Caco-2 (cell line): ENCODE results near the gene PTPN3. TPM values are rescaled to one million over a fixed set of nuclear protein-coding genes. Genes with fewer than 3 reads are reported as not detected.
"Not testable (repeated sequence)": the region's sequence is repeated elsewhere in the genome, so short reads cannot be mapped to it uniquely, and the experiment has no call there.

Experiments used
- BruUV-seq: library from RNA; stranded (reverse); fragments of 400-500 nt; replicated peaks from 2 replicates; lab custom pipeline; 2021; lab: Mats Ljungman, UMichigan
- CTCF ChIA-PET: fragments of 300-600 bp; sonication (Branson Sonifier 250); formaldehyde crosslinking; loops from one replicate; lab custom pipeline; 2022; ENCODE audit warnings: antibody characterized with exemption; lab: Charles Lee
- POLR2A ChIA-PET: fragments of 300-600 bp; sonication (Branson Sonifier 250); formaldehyde crosslinking; loops from one replicate; lab custom pipeline; 2022; ENCODE audit warnings: antibody characterized with exemption; lab: Charles Lee
- DNase-seq, 2 experiments: peaks; one replicate each; pipeline versions ENCODE4 v3.0.0 to v3.0.0-alpha.2; 2020 to 2022
- H3K27me3 ChIP-seq: replicated peaks from 2 replicates; pipeline ENCODE4 v1.6.0; 2011; ENCODE audit warnings: low read length; ENCODE audit not compliant: control insufficient read depth, insufficient read depth
- H3K36me3 ChIP-seq: 2 replicates; pipeline ENCODE4 v1.5.1; 2011; ENCODE audit warnings: low read length; ENCODE audit not compliant: control insufficient read depth, insufficient read depth
- H3K4me1 ChIP-seq: fragments of 250-450 bp; sonication (Bioruptor Pico); 2 replicates; pipeline ENCODE4 v1.5.1; 2020; ENCODE audit warnings: mild to moderate bottlenecking
- H3K4me3 ChIP-seq: 2 replicates; pipeline ENCODE4 v1.5.1; 2011; ENCODE audit warnings: low read depth, mild to moderate bottlenecking, control low read depth, low read length
- H3K9me3 ChIP-seq: fragments of 250-450 bp; sonication (Bioruptor Pico); 2 replicates; pipeline ENCODE4 v1.5.1; 2020; ENCODE audit warnings: mild to moderate bottlenecking, moderate library complexity
- H3K27ac Mint-ChIP-seq: one replicate; pipeline ENCODE4 v1.8.0; 2022; ENCODE audit warnings: mixed read lengths; ENCODE audit not compliant: unreplicated experiment
- H3K27me3 Mint-ChIP-seq: one replicate; pipeline ENCODE4 v1.8.0; 2022; ENCODE audit warnings: mixed read lengths; ENCODE audit not compliant: insufficient read depth, unreplicated experiment
- H3K36me3 Mint-ChIP-seq: one replicate; pipeline ENCODE4 v1.8.0; 2022; ENCODE audit warnings: mild to moderate bottlenecking, mixed read lengths; ENCODE audit not compliant: insufficient read depth, unreplicated experiment
- H3K4me1 Mint-ChIP-seq: one replicate; pipeline ENCODE4 v1.8.0; 2022; ENCODE audit warnings: low read depth, mixed read lengths; ENCODE audit not compliant: unreplicated experiment
- H3K4me3 Mint-ChIP-seq: one replicate; pipeline ENCODE4 v1.8.0; 2022; ENCODE audit warnings: mild to moderate bottlenecking, moderate library complexity, mixed read lengths; ENCODE audit not compliant: unreplicated experiment
- H3K9me3 Mint-ChIP-seq: one replicate; pipeline ENCODE4 v1.8.0; 2022; ENCODE audit warnings: mixed read lengths; ENCODE audit not compliant: unreplicated experiment
- intact Hi-C: fragments of 100-400 bp; cut with micrococcal nuclease; formaldehyde crosslinking; loops from one replicate; pipeline ENCODE4 v1.10.0; 2022; ENCODE audit not compliant: unreplicated experiment
- total RNA-seq: library from RNA; stranded (reverse); gene quantifications from 2 replicates; pipeline ENCODE4 v1.2.3, GENCODE V29; 2022
- TF ChIP-seq, protein P1 (sequence below), 2 experiments: fragments of 200-600 bp in 1 of 2; IDR thresholded peaks; 1 replicate in 1 of 2; 2 replicates in 1 of 2; pipeline versions ENCODE4 v1.5.1 to v1.8.0; 2011 to 2022; ENCODE audit warnings: antibody characterized with exemption in 1 of 2, control low read depth in 1 of 2, inconsistent platforms in 1 of 2, low read depth in 1 of 2, low read length in 1 of 2, mild to moderate bottlenecking in 1 of 2, moderate library complexity in 1 of 2; ENCODE audit not compliant: insufficient read depth in 1 of 2, severe bottlenecking in 1 of 2, unreplicated experiment in 1 of 2

The PTPN3 gene
- total RNA-seq, 1 experiment from 2014 or later = 12.4 TPM

DNA sequence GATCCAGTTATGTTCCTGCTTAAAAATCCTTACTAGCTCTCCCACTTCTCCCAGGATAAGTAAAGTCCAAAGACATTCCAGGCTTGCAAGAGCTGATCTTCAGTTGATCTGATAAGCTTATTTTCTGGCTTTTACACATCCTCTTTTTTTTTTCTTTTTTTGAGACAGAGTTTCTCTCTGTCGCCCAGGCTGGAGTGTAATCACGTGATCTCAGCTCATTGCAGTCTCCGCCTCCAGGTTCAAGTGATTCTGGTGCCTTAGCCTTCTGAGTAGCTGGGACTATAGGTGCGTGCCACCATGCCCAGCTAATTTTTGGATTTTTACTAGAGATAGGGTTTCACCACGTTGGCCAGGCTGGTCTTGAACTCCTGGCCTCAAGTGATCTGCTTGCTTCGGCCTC, 37.3 kb upstream of the PTPN3 start:
- POLR2A ChIA-PET = no interaction called here
- no TSS peak for BruUV-seq
- CTCF ChIA-PET = no interaction called here

DNA sequence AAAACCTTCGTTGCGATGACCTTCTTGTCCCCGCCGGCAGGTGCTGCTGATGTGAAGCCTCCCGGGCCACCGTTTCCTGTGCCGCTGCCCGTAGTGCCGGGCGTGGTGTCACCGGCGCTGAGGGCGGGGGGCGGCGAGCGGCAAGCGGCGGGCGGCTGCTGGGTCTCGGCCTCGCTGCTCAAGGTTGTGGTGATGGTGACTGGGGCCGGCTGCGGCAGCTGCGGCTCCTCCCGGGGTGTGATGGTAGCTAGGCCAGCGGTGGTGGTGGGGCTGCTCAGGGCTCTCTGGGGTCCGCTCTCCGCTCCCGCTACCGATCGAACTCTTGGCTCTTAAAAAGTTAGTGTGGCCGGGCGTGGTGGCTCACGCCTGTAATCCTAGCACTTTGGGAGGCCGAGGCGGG, 36.0 kb upstream of the PTPN3 start:
- TF ChIP-seq, protein P1, sequence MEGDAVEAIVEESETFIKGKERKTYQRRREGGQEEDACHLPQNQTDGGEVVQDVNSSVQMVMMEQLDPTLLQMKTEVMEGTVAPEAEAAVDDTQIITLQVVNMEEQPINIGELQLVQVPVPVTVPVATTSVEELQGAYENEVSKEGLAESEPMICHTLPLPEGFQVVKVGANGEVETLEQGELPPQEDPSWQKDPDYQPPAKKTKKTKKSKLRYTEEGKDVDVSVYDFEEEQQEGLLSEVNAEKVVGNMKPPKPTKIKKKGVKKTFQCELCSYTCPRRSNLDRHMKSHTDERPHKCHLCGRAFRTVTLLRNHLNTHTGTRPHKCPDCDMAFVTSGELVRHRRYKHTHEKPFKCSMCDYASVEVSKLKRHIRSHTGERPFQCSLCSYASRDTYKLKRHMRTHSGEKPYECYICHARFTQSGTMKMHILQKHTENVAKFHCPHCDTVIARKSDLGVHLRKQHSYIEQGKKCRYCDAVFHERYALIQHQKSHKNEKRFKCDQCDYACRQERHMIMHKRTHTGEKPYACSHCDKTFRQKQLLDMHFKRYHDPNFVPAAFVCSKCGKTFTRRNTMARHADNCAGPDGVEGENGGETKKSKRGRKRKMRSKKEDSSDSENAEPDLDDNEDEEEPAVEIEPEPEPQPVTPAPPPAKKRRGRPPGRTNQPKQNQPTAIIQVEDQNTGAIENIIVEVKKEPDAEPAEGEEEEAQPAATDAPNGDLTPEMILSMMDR (IDR thresholded peaks at IDR 0.05; ENCODE audit: insufficient read depth in 1 of 2, low read depth in 1 of 2, low read length in 1 of 2, severe bottlenecking in 1 of 2, unreplicated experiment in 1 of 2) = no peak
- H3K4me3 ChIP-seq = no peak overlapping the region
- H3K36me3 ChIP-seq = no peaks in the 10 kb centered on the region
- ChIA-PET CTCF (no interaction called here), POLR2A (no interaction called here)
- H3K9me3 Mint-ChIP-seq = no peaks in the 10 kb centered on the region
- intact Hi-C loops = no loop called here
- H3K27ac Mint-ChIP-seq = no peak overlapping the region
- peaks cover 13% of the 10 kb centered on the region for H3K27me3 Mint-ChIP-seq
- no peak overlapping the region for H3K4me3 Mint-ChIP-seq
- DNase-seq = no peak
- H3K27me3 ChIP-seq = no peaks in the 10 kb centered on the region
- no peaks in the 10 kb centered on the region for H3K9me3 ChIP-seq
- H3K4me1 Mint-ChIP-seq = no peaks in the 10 kb centered on the region
- no peaks in the 10 kb centered on the region for H3K36me3 Mint-ChIP-seq
- no peaks in the 10 kb centered on the region for H3K4me1 ChIP-seq
- no TSS peak for BruUV-seq

More for the DNA sequence above, 37.3 kb upstream of the PTPN3 start:
- no peak overlapping the region for H3K4me3 ChIP-seq
- H3K27me3 ChIP-seq = no peaks in the 10 kb centered on the region
- no peaks in the 10 kb centered on the region for H3K4me1 ChIP-seq
- no peaks in the 10 kb centered on the region for H3K9me3 Mint-ChIP-seq
- no peaks in the 10 kb centered on the region for H3K4me1 Mint-ChIP-seq
- H3K27me3 Mint-ChIP-seq = peaks cover 17% of the 10 kb centered on the region
- H3K27ac Mint-ChIP-seq = no peak overlapping the region
- no peaks in the 10 kb centered on the region for H3K36me3 ChIP-seq
- intact Hi-C loops = no loop called here
- no peak overlapping the region for H3K4me3 Mint-ChIP-seq
- no peaks in the 10 kb centered on the region for H3K9me3 ChIP-seq
- H3K36me3 Mint-ChIP-seq = no peaks in the 10 kb centered on the region
- DNase-seq = no peak
- TF ChIP-seq, protein P1 (IDR thresholded peaks at IDR 0.05; ENCODE audit: insufficient read depth in 1 of 2, low read depth in 1 of 2, low read length in 1 of 2, severe bottlenecking in 1 of 2, unreplicated experiment in 1 of 2) = no peak

DNA sequence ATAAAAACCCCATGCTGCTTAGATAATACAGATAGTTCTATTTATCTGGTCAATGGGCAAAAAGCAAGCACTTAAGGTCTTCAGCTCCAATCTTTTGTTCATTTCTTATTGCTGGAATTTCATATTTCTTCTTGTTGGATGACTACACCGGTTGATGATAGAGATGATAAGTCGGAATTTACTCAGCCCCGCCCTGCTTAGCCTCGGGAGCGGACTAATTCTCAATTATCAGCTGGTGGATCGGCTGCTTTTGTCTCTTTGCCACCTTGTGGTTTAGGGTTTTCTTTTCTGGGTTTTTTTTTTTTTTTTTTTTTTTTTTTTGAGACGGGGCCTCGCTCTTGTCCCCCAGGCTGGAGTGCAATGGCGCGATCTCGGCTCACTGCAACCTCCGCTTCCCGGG, 34.5 kb upstream of the PTPN3 start:
- H3K27ac Mint-ChIP-seq, H3K4me1 Mint-ChIP-seq, H3K9me3 Mint-ChIP-seq, H3K36me3 Mint-ChIP-seq, DNase-seq, BruUV-seq, H3K27me3 ChIP-seq, H3K36me3 ChIP-seq, CTCF ChIA-PET, H3K4me3 Mint-ChIP-seq, POLR2A ChIA-PET, H3K4me1 ChIP-seq, intact Hi-C loops, H3K9me3 ChIP-seq, H3K4me3 ChIP-seq: not testable (repeated sequence)
- H3K27me3 Mint-ChIP-seq = peaks cover 11% of the 10 kb centered on the region

DNA sequence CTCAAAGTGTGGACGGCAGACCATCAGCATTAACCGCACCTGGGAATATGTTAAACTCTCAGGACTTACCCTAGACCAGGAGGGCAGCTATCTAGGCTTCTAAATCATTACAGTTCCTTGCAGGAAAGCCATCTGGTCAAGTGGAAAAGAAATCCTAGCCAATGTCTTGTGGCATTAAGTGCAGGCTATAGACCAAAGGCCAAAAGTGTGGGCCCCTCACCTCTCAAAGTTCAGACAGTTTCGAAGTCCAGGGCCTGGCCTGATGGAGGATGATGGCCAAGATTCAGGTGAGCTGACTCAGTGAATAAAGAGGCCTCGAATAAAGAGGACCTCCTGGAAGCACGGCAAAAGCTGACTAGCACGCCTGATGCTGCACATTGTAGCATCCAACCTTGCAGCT, 24.0 kb upstream of the PTPN3 start:
- BruUV-seq = no TSS peak
- Mint-ChIP-seq H3K27ac (no peak overlapping the region), H3K36me3 (no peaks in the 10 kb centered on the region), H3K27me3 (no peaks in the 10 kb centered on the region), H3K4me3 (no peak overlapping the region), H3K4me1 (no peaks in the 10 kb centered on the region), H3K9me3 (no peaks in the 10 kb centered on the region)
- TF ChIP-seq, protein P1 (IDR thresholded peaks at IDR 0.05; ENCODE audit: insufficient read depth in 1 of 2, low read depth in 1 of 2, low read length in 1 of 2, severe bottlenecking in 1 of 2, unreplicated experiment in 1 of 2) = no peak
- no peaks in the 10 kb centered on the region for H3K36me3 ChIP-seq
- ChIA-PET CTCF (no interaction called here), POLR2A (no interaction called here)
- peaks cover 5% of the 10 kb centered on the region; the same call in 1 of the 2 replicates for H3K4me1 ChIP-seq
- no peak for DNase-seq
- H3K4me3 ChIP-seq = no peak overlapping the region
- intact Hi-C loops = loop anchor here (10.0 kb wide), 1 partner anchor 277 kb away; no protein-coding TSS in a partner anchor
- no peaks in the 10 kb centered on the region for H3K9me3 ChIP-seq
- H3K27me3 ChIP-seq = no peaks in the 10 kb centered on the region
